HEK293T (cell line): ENCODE results near the gene SETMAR.

Experiments
- BHLHE40 ChIP-seq: fragments of 450-650 bp; IDR thresholded peaks from 2 replicates; pipeline ENCODE4 v1.6.1; 2016; ENCODE audit warnings: mild to moderate bottlenecking, moderate library complexity, borderline replicate concordance
- CTBP1 ChIP-seq: fragments of 450-650 bp; IDR thresholded peaks from 2 replicates; pipeline ENCODE4 v1.6.1; 2016; ENCODE audit warnings: borderline replicate concordance
- FOXA1 ChIP-seq: fragments of 450-650 bp; IDR thresholded peaks from 2 replicates; pipeline ENCODE4 v1.6.1; 2016; ENCODE audit warnings: mild to moderate bottlenecking
- FOXM1 ChIP-seq: fragments of 450-650 bp; IDR thresholded peaks from 2 replicates; pipeline ENCODE4 v1.6.1; 2017; ENCODE audit warnings: mild to moderate bottlenecking, borderline replicate concordance
- HDGF ChIP-seq: fragments of 450-650 bp; IDR thresholded peaks from 2 replicates; pipeline ENCODE4 v1.6.1; 2017; ENCODE audit warnings: antibody characterized with exemption, borderline replicate concordance
- L3MBTL2 ChIP-seq: fragments of 450-650 bp; conservative IDR thresholded peaks from 2 replicates; pipeline ENCODE4 v1.6.1; 2016; ENCODE audit warnings: mild to moderate bottlenecking
- PKNOX1 ChIP-seq: fragments of 450-650 bp; IDR thresholded peaks from 2 replicates; pipeline ENCODE4 v1.6.1; 2016
- SUZ12 ChIP-seq: fragments of 450-650 bp; IDR thresholded peaks from 2 replicates; pipeline ENCODE4 v1.6.1; 2016; ENCODE audit warnings: mild to moderate bottlenecking
- TARDBP ChIP-seq: fragments of 450-650 bp; IDR thresholded peaks from 2 replicates; pipeline ENCODE4 v1.6.1; 2016
- ZNF384 ChIP-seq: fragments of 450-650 bp; IDR thresholded peaks from 2 replicates; pipeline ENCODE4 v1.6.1; 2016

GRCh38 chr3:4356546-4357410 lies 53.6 kb downstream of the SETMAR start:
- no peak for TF ChIP-seq BHLHE40
- no peak for TF ChIP-seq PKNOX1
- TF ChIP-seq FOXM1: no peak
- TF ChIP-seq TARDBP: no peak
- TF ChIP-seq ZNF384: no peak
- no peak for TF ChIP-seq SUZ12
- TF ChIP-seq CTBP1: no peak
- no peak for TF ChIP-seq HDGF
- TF ChIP-seq L3MBTL2: no peak
- no peak for TF ChIP-seq FOXA1
